ENCODE measurements around the gene ACSBG1.

The ACSBG1 gene

GRCh38 chr15:78142332-78142731 lies 92.0 kb downstream of the ACSBG1 start:
- H3K27ac ChIP-seq: no peak overlapping the region
- DNase-seq (ENCODE audit: low read depth, low spot score): no peak

- H3K27ac ChIP-seq: no peak overlapping the region
- no peak for DNase-seq (ENCODE audit: low read depth, low spot score)
Observed at GRCh38 chr15:78140292-78140691, 94.1 kb downstream of the ACSBG1 start.

- H3K27ac ChIP-seq: no peak overlapping the region
- DNase-seq (ENCODE audit: low read depth, low spot score): no peak
Observed at GRCh38 chr15:78139578-78139977, 94.8 kb downstream of the ACSBG1 start.

- DNase-seq (ENCODE audit: low read depth, low spot score): peak; percentile 91
- peak overlapping the region; percentile 86 for H3K27ac ChIP-seq
Observed at GRCh38 chr15:78133801-78134200, 100.6 kb downstream of the ACSBG1 start.

- H3K27ac ChIP-seq: peak within 1 kb of the TSS; percentile 86
- DNase-seq (ENCODE audit: low read depth, low spot score): no peak
Observed at GRCh38 chr15:78131295-78132061, 102.9 kb downstream of the ACSBG1 start, which contains the start of gene CIB2. TSS of gene CIB2 (minus strand) at chr15:78131445. CDS start at chr15:78131215, 230 bp downstream.

GRCh38 chr15:78130466-78131294 lies 103.7 kb downstream of the ACSBG1 start:
- DNase-seq (ENCODE audit: low read depth, low spot score): no peak
- no peak overlapping the region for H3K27ac ChIP-seq

GRCh38 chr15:78129751-78130287 lies 104.5 kb downstream of the ACSBG1 start:
- DNase-seq (ENCODE audit: low read depth, low spot score): no peak
- no peak overlapping the region for H3K27ac ChIP-seq

- DNase-seq (ENCODE audit: low read depth, low spot score): no peak
- no peak overlapping the region for H3K27ac ChIP-seq
Observed at GRCh38 chr15:78129077-78129750, 105.2 kb downstream of the ACSBG1 start.

- no peak overlapping the region for H3K27ac ChIP-seq
- DNase-seq (ENCODE audit: low read depth, low spot score): no peak
Observed at GRCh38 chr15:78127882-78128281, 106.5 kb downstream of the ACSBG1 start.

GRCh38 chr15:78125267-78125666 lies 109.1 kb downstream of the ACSBG1 start:
- H3K27ac ChIP-seq: no peak overlapping the region
- no peak for DNase-seq (ENCODE audit: low read depth, low spot score)

- no peak overlapping the region for H3K27ac ChIP-seq
Observed at GRCh38 chr15:78120523-78120922, 113.8 kb downstream of the ACSBG1 start.

More at GRCh38 chr15:78120523-78120922, 113.8 kb downstream of the ACSBG1 start:
- DNase-seq (ENCODE audit: low read depth, low spot score): no peak

All from epithelial cell of prostate (primary cell).